Progenitor cell of endocrine pancreas (in vitro differentiated cells): ENCODE measurements around the gene MORC1. TPM values are rescaled to one million over a fixed set of nuclear protein-coding genes. Genes with fewer than 3 reads are reported as not detected.

Source experiments
- DNase-seq: peaks from one replicate; pipeline ENCODE4 v3.0.0; 2021; ENCODE audit warnings: low spot score; ENCODE audit not compliant: unreplicated experiment
- H3K27ac Mint-ChIP-seq: 2 replicates; pipeline ENCODE4 v1.8.0; 2021; ENCODE audit warnings: mild to moderate bottlenecking, moderate library complexity, mixed read lengths
- H3K27me3 Mint-ChIP-seq: 2 replicates; pipeline ENCODE4 v1.8.0; 2021; ENCODE audit warnings: mixed read lengths
- H3K36me3 Mint-ChIP-seq: 2 replicates; pipeline ENCODE4 v1.8.0; 2022; ENCODE audit warnings: mixed read lengths; ENCODE audit not compliant: insufficient read depth
- H3K4me1 Mint-ChIP-seq: 2 replicates; pipeline ENCODE4 v1.8.0; 2021; ENCODE audit warnings: low read depth, mixed read lengths
- H3K4me3 Mint-ChIP-seq: 2 replicates; pipeline ENCODE4 v1.8.0; 2021; ENCODE audit warnings: low read depth, mild to moderate bottlenecking, moderate library complexity, mixed read lengths
- H3K9me3 Mint-ChIP-seq: 2 replicates; pipeline ENCODE4 v1.8.0; 2021; ENCODE audit warnings: low read depth, mixed read lengths
- CTCF ChIP-seq: fragments of 200-600 bp; sonication (generic); IDR thresholded peaks from one replicate; pipeline ENCODE4 v1.5.0; 2021; ENCODE audit warnings: antibody characterized with exemption, mild to moderate bottlenecking; ENCODE audit not compliant: unreplicated experiment
- total RNA-seq: library from RNA; stranded (reverse); gene quantifications from 2 replicates; pipeline ENCODE4 v1.2.1, GENCODE V29; 2021

The MORC1 gene
- total RNA-seq, 1 donor from 2014 or later: not detected

DNA sequence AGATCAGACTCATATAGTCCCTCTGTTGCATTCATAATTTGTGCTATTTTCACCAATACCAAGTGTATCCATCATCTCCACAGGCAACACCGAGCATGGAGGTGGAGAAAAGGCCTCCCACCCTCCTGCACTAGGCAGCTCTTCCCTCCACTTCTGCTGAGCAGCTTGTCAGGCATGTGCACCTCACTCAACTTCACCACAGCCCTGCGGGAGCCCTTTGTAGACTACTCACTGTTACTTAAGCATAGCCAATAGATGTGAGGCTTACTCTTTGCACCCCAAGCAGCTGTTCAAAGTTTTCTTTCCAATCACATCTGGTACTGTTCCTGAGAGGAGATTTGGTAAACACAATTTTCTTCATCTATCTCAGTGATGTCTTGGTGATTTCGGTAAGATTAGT, 147.4 kb downstream of the MORC1 start:
- Mint-ChIP-seq H3K27ac (no peak overlapping the region), H3K9me3 (no peaks in the 10 kb centered on the region), H3K4me1 (peaks cover 12% of the 10 kb centered on the region), H3K4me3 (no peak overlapping the region), H3K36me3 (no peaks in the 10 kb centered on the region), H3K27me3 (no peaks in the 10 kb centered on the region)
- no peak for TF ChIP-seq CTCF
- DNase-seq: no peak

- Mint-ChIP-seq H3K36me3 (no peaks in the 10 kb centered on the region), H3K27me3 (no peaks in the 10 kb centered on the region), H3K4me1 (no peaks in the 10 kb centered on the region), H3K9me3 (no peaks in the 10 kb centered on the region), H3K27ac (no peak overlapping the region), H3K4me3 (no peak overlapping the region)
- TF ChIP-seq CTCF: no peak
- DNase-seq: no peak
These were observed 151.2 kb downstream of the MORC1 start for GRCh38 chr3:108966773-108967172.

DNA sequence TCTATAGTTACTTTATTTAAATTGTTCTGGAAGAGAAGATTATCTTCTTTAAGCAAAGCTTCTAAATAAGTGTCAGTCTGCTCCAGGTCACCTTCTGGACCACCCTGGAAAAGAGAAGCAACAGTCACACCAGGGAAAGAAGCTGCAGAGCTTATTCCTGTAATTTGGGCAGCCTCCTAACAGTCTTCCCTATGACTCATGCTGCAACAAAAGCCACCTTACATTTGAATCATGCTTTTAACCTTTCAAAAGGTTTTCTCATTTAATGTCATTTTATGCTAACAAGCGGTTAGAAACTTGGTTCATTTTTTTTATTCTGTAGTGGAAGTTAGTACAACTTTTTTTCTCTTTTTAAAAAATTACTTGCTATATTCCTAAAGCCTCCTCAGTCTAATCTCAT, 158.9 kb downstream of the MORC1 start:
- no peak for TF ChIP-seq CTCF
- no peak for DNase-seq
- H3K9me3 Mint-ChIP-seq: no peaks in the 10 kb centered on the region
- H3K4me1 Mint-ChIP-seq: no peaks in the 10 kb centered on the region
- no peaks in the 10 kb centered on the region for H3K27me3 Mint-ChIP-seq
- no peaks in the 10 kb centered on the region for H3K36me3 Mint-ChIP-seq
- no peak overlapping the region for H3K4me3 Mint-ChIP-seq
- H3K27ac Mint-ChIP-seq: no peak overlapping the region

DNA sequence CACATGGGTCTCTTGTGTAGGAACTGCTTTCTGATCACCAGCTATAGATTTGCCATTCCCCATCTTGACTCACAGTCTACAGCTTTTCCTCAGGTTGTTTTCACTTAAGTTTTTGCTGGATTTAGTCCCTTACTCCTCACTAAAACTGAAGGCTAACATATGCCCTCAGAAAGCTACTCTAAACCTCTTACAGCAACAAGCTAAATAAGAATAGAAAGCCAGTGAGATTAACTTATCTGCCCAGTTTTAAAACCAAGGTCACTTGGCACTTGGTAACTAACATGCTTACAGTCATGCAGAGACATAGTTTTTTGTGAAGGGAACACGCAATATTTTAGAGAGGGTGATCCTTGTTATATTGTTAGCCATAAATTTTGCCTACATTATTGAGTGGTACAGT, 164.2 kb downstream of the MORC1 start, which contains the start of gene GUCA1C:
TSS of gene GUCA1C (minus strand) at position 180 of the 400 bp plus-strand sequence. CDS start at position 63, 117 bp downstream.
- no peak within 1 kb of the TSS for H3K4me3 Mint-ChIP-seq
- no peak within 1 kb of the TSS for H3K27ac Mint-ChIP-seq
- TF ChIP-seq CTCF: no peak
- no peaks in the 10 kb centered on the region for H3K9me3 Mint-ChIP-seq
- peaks cover 1% of the 10 kb centered on the region for H3K4me1 Mint-ChIP-seq
- H3K27me3 Mint-ChIP-seq: no peaks in the 10 kb centered on the region
- no peaks in the 10 kb centered on the region for H3K36me3 Mint-ChIP-seq
- no peak for DNase-seq

DNA sequence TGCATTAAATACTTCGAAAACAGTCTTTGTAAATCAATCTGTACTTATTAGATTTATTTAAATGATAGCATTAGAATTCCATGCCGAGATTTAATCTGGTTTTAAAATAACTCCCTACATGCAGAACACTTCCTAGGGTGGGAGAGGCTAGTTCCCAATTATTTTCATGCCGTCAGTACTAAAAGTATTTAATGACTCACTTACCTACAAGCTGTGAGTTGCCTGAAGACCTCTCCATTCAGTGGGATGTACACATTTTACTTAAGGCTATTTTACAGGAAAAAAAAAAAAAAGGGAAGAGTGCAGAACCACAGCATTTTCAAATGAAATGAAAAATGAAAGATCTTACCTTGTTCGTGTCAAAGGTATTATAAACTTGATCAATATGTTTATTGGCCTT, 164.7 kb downstream of the MORC1 start:
- no peak overlapping the region for H3K27ac Mint-ChIP-seq
- H3K4me3 Mint-ChIP-seq: no peak overlapping the region
- no peaks in the 10 kb centered on the region for H3K36me3 Mint-ChIP-seq

More for the DNA sequence above, 164.7 kb downstream of the MORC1 start:
- TF ChIP-seq CTCF: no peak
- no peak for DNase-seq
- Mint-ChIP-seq H3K4me1 (peaks cover 1% of the 10 kb centered on the region), H3K9me3 (no peaks in the 10 kb centered on the region), H3K27me3 (no peaks in the 10 kb centered on the region)
